ENCODE results near the gene PARD3. TPM values are rescaled to one million over a fixed set of nuclear protein-coding genes. Genes with fewer than 3 reads are reported as not detected.

Gene PARD3
- total and polyA plus RNA-seq, 2 donors (not counting 3 experiments of a cell fraction or from before 2014, with no cell fraction given): 7.3 to 24.1 TPM

DNA sequence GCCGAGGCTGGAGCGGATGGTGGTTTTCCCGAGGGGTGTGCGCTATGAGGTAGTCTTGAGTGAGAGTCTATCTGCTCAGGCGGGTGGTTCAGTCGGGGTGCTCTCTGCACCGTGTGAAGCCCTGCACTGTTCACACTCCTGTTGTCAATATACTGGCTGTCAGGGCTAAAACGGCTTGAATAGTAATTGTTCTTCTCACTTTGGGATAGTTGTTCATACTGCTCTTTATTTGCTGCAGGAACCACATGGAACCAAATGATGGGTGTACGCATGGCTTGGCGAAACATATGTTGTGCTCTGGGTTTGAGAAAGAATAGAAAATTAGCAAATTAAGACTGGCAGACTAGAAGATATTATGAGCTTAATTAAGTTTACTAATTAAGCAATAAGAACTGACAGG is 432.5 kb downstream of the PARD3 start:
- H3K27ac ChIP-seq (ENCODE audit: insufficient read depth, low read depth, low read length): no peak overlapping the region
- dilution Hi-C loops (cut with MboI; ENCODE audit: extremely low pct_ligation_motif_present, low sequenced_read_pairs): no loop called here
- FAIRE-seq: no peak
- no peak for DNase-seq (ENCODE audit: low read depth, low spot score)
- ChIA-PET CTCF (interaction anchor here (1.0 kb wide), 1 partner anchor 9 kb away, joined by 4 read pairs; no protein-coding TSS in a partner anchor), POLR2A (no interaction called here)
- no peaks in the 10 kb centered on the region for H4K20me1 ChIP-seq (replicated peaks; ENCODE audit: control insufficient read depth, extremely low read depth, insufficient read depth, low read length)
- no peak overlapping the region for H3K4me2 ChIP-seq (ENCODE audit: insufficient read depth, low read length)
- no peaks in the 10 kb centered on the region for H3K4me1 ChIP-seq (ENCODE audit: control insufficient read depth, extremely low read depth, insufficient read depth, low read length)
- no peak overlapping the region for H3K9ac ChIP-seq (replicated peaks; ENCODE audit: extremely low read depth, insufficient read depth, low read length)
- H3K36me3 ChIP-seq (ENCODE audit: control insufficient read depth in 2 of 2, extremely low read depth in 1 of 2, insufficient read depth in 2 of 2, low read length in 2 of 2): no peaks in the 10 kb centered on the region
- no peak overlapping the region for H3K4me3 ChIP-seq (replicated peaks in 1 of 3; ENCODE audit: insufficient read depth in 1 of 3, low read depth in 1 of 3, low read length in 3 of 3)
- H3K27me3 ChIP-seq (ENCODE audit: control insufficient read depth in 2 of 2, insufficient read depth in 2 of 2, low read length in 2 of 2): no peaks in the 10 kb centered on the region
- BruUV-seq (replicated peaks): no TSS peak
- H3K9me3 ChIP-seq (replicated peaks; ENCODE audit: control insufficient read depth, insufficient read depth, low read length): no peaks in the 10 kb centered on the region
- no peaks in the 10 kb centered on the region for H3K79me2 ChIP-seq (ENCODE audit: control insufficient read depth, insufficient read depth, low read length)
- H2AFZ ChIP-seq (ENCODE audit: low read depth, low read length): no peak overlapping the region
- TF ChIP-seq, protein P1, sequence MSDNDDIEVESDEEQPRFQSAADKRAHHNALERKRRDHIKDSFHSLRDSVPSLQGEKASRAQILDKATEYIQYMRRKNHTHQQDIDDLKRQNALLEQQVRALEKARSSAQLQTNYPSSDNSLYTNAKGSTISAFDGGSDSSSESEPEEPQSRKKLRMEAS (IDR thresholded peaks at IDR 0.05; ENCODE audit: insufficient read depth, insufficient read length): no peak
- TF ChIP-seq EZH2 (IDR thresholded peaks at IDR 0.05; ENCODE audit: borderline replicate concordance, low read depth, low read length, severe bottlenecking): no peak
- TF ChIP-seq POLR2AphosphoS5 (IDR thresholded peaks at IDR 0.05; ENCODE audit: insufficient read depth, low read depth, low read length): no peak
- no peaks in the 10 kb centered on the region for H3K9me1 ChIP-seq (replicated peaks; ENCODE audit: control insufficient read depth, extremely low read depth, insufficient read depth, low read length)
- intact Hi-C loops (cut with micrococcal nuclease): no loop called here

DNA sequence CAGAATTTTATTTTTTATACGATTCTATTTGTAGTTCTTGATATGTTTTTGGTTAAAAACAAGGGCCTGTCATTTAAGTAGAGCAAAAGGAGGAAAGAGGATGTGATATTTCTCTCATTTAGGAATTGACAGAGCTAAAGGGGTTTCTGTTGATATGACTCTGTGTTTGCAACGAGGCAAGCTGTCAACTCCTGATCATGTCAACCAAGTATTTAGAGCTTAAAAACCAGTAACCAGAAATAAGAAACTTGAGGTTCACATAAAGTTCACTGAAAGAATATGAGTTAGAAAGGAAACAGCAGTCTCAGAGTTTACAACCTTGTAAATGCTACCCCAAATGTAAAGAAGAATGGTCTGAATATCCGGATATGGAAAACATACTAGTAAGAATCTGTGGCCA is 434.2 kb downstream of the PARD3 start:
- H4K20me1 ChIP-seq (replicated peaks; ENCODE audit: control insufficient read depth, extremely low read depth, insufficient read depth, low read length): no peaks in the 10 kb centered on the region
- H3K4me1 ChIP-seq (ENCODE audit: control insufficient read depth, extremely low read depth, insufficient read depth, low read length): no peaks in the 10 kb centered on the region
- H3K9me3 ChIP-seq (replicated peaks; ENCODE audit: control insufficient read depth, insufficient read depth, low read length): no peaks in the 10 kb centered on the region
- no peaks in the 10 kb centered on the region for H3K36me3 ChIP-seq (ENCODE audit: control insufficient read depth in 2 of 2, extremely low read depth in 1 of 2, insufficient read depth in 2 of 2, low read length in 2 of 2)
- H3K79me2 ChIP-seq (ENCODE audit: control insufficient read depth, insufficient read depth, low read length): no peaks in the 10 kb centered on the region
- no peak for TF ChIP-seq JUN (IDR thresholded peaks at IDR 0.05; ENCODE audit: borderline replicate concordance, insufficient read depth, insufficient read length, low read depth)
- TF ChIP-seq, protein P2, sequence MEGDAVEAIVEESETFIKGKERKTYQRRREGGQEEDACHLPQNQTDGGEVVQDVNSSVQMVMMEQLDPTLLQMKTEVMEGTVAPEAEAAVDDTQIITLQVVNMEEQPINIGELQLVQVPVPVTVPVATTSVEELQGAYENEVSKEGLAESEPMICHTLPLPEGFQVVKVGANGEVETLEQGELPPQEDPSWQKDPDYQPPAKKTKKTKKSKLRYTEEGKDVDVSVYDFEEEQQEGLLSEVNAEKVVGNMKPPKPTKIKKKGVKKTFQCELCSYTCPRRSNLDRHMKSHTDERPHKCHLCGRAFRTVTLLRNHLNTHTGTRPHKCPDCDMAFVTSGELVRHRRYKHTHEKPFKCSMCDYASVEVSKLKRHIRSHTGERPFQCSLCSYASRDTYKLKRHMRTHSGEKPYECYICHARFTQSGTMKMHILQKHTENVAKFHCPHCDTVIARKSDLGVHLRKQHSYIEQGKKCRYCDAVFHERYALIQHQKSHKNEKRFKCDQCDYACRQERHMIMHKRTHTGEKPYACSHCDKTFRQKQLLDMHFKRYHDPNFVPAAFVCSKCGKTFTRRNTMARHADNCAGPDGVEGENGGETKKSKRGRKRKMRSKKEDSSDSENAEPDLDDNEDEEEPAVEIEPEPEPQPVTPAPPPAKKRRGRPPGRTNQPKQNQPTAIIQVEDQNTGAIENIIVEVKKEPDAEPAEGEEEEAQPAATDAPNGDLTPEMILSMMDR (IDR thresholded peaks at IDR 0.05; ENCODE audit: extremely low read depth in 1 of 2, insufficient read depth in 1 of 2, low read depth in 1 of 2, low read length in 2 of 2): no peak
- TF ChIP-seq, protein P1 (IDR thresholded peaks at IDR 0.05; ENCODE audit: insufficient read depth, insufficient read length): no peak
- no peak for TF ChIP-seq MYC (IDR thresholded peaks at IDR 0.05; ENCODE audit: low read depth, low read length)
- no peak for TF ChIP-seq POLR2AphosphoS5 (IDR thresholded peaks at IDR 0.05; ENCODE audit: insufficient read depth, low read depth, low read length)
- dilution Hi-C loops (cut with MboI; ENCODE audit: extremely low pct_ligation_motif_present, low sequenced_read_pairs): no loop called here
- H3K4me3 ChIP-seq (replicated peaks in 1 of 3; ENCODE audit: insufficient read depth in 1 of 3, low read depth in 1 of 3, low read length in 3 of 3): no peak overlapping the region
- FAIRE-seq (no peak), DNase-seq (ENCODE audit: low read depth, low spot score) (peak; percentile 54)
- no peaks in the 10 kb centered on the region for H3K27me3 ChIP-seq (ENCODE audit: control insufficient read depth in 2 of 2, insufficient read depth in 2 of 2, low read length in 2 of 2)
- ChIA-PET POLR2A (no interaction called here), CTCF (interaction anchor here (1.3 kb wide), 1 partner anchor 9 kb away, joined by 3 read pairs; no protein-coding TSS in a partner anchor)
- no TSS peak for BruUV-seq (replicated peaks)
- no peak overlapping the region for H3K9ac ChIP-seq (replicated peaks; ENCODE audit: extremely low read depth, insufficient read depth, low read length)
- intact Hi-C loops (cut with micrococcal nuclease): no loop called here
- no peak overlapping the region for H3K27ac ChIP-seq (ENCODE audit: insufficient read depth, low read depth, low read length)
- no peak overlapping the region for H2AFZ ChIP-seq (ENCODE audit: low read depth, low read length)
- H3K9me1 ChIP-seq (replicated peaks; ENCODE audit: control insufficient read depth, extremely low read depth, insufficient read depth, low read length): no peaks in the 10 kb centered on the region
- no peak overlapping the region for H3K4me2 ChIP-seq (ENCODE audit: insufficient read depth, low read length)
